HG03060 (cell line): Measurements from ENCODE around the gene TXNDC11.

Experiments
- ATAC-seq: cut with Tn5 transposase; IDR thresholded peaks from one replicate; pipeline ENCODE4 v1.9.1; 2021; ENCODE audit warnings: low read depth, moderate number of reproducible peaks; ENCODE audit not compliant: unreplicated experiment

TXNDC11 gene

DNA sequence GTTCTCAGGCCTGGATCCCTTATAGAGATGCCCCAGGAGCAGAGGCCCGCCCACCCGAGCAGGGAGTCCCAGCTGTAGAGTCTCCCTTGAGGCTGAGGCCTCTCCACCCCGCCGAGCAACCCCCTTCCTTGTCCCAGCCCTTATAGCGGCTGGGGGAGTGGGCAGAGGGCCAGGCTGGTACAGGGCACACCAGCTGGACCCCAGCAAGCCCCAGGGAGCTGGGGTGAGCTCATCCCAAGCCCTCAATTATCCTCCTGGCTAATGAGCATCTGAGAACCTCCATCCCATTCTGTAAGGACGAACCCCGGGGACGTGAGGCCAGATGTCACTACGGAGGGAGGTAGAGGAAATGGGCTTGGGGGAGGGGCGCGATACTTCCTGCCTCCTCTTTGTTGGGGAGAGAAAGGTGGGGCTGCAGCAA lies 77.6 kb downstream of the TXNDC11 start:
- no peak for ATAC-seq

DNA sequence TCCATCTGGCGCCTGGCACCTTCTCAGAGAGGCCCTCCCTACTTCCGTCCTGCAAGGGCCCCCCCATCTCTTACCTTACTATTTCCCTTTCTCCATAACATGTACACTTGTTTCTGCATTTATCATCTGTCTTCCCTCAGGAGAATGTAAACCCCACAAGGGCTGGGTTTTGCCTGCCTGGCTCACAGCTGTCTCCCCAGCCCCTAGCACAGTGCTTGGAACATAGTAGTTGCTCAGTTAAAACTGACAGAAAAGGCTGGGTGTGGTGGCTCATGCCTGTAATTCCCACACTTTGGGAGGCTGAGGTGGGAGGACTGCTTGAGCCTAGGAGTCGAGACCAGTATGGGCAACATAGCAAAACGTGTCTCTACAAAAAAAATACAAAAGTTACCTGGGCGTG lies 80.1 kb downstream of the TXNDC11 start:
- ATAC-seq = no peak

DNA sequence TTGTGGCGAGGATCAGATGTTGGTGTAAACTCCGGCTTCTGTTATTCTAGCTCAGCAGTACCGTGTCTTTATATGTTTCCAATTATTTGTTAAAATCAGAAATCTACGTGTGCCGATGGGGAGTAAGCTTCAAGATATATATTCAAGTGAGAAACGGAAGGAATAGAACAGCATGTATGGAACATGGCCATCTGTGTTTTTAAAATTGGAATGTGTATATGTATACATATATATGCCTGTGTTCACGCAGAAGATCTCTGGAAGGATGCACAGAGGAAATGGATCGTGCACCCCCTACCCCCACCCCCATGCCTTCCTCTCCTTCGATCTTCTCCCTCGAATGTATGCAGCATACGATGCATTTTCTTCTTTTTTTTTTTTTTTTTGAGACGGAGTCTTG lies 82.1 kb downstream of the TXNDC11 start:
- ATAC-seq = no peak

DNA sequence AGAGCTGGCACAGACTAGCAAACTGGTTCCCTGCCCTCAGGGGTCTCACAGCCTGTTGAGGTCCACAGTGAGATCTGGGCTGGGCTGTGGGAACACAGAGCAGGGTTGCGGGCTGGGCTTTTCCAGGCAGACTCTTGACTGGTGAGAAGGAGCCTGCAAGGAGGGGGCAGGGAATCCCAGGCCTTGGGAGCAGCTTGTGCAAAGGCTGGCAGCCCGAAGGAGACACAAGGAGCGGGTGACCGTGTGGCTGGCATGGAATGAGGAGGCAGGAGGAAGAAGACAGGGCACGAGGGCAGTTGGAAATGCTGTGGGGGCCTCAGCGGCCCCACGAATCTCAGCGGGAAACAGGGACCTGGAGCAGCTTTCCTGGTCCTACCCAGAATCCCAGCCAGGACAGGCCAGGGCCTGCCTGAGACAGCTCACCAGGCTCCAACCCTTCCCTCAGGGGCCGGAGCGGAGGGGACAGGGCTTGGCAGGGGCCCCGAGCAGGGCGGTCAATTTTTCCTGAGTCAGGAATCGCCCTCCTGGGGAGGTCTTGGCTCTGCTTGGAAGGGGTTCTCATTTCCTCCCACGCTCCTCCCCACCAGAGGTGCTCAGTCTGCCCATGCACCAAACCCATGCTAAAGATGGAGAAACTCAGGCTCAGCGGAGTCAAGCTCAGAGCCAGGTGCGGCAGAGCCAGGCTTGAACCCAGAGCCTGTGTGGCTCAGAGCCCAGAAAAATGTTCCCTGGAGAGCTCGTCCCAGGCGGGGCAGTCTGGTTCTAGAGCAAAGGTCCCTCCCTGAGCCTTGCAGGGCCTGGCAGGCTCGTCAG lies 83.6 kb downstream of the TXNDC11 start:
- ATAC-seq = no peak

DNA sequence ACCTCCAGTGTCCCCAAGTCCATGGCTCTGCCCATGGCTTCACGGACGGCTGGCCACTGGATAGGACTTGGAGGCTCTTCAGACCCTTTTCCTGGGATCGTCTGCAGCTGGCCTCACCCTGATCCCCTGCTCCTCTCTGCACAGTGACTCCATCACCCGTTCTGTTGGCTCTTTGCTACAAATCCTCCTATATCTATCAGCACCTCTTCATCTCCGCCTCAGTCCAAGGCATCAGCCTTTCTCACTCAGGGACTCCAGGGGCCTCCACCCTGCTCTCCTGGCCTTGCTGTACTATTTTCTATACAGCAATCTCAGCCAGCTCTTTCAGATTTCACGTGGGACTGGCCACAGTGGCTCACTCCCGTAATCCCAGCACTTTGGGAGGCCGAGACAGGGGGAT lies 85.1 kb downstream of the TXNDC11 start:
- no peak for ATAC-seq

DNA sequence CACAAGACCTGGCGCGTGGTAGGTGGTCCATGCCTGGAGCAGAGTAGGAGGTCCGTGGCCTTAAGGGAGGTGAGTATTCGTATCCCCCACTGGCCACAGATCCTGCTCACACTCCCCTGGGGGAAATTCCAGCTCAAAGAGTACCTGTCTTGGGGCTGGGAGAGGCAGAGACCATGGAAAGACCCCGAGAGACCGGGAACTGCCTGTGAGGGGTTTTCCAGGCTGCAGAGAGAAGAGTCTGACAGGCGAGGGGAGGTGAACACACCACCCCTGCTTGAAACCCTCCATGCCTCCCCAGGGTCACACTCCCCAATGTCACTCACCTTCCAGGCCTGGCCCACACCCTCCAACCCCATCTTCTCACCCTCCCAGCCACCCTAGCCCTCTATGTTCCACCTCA lies 87.0 kb downstream of the TXNDC11 start:
- ATAC-seq = no peak

DNA sequence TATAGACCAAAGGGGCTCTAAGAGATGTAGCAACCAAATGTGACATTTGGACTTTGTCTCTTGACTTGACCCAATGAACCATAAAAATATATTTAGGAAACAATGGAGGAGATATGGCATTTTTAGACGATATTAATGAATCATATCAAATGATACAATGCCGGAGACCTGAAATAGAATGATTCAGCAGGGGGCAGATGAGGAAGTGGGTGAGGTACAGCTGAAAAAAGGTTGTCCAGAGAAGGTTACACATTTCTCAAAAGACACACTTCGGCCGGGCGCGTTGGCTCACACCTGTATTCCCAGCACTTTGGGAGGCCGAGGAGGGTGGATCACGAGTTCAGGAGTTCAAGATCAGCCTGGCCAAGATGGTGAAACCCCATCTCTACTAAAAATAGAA lies 90.9 kb downstream of the TXNDC11 start:
- ATAC-seq = no peak

DNA sequence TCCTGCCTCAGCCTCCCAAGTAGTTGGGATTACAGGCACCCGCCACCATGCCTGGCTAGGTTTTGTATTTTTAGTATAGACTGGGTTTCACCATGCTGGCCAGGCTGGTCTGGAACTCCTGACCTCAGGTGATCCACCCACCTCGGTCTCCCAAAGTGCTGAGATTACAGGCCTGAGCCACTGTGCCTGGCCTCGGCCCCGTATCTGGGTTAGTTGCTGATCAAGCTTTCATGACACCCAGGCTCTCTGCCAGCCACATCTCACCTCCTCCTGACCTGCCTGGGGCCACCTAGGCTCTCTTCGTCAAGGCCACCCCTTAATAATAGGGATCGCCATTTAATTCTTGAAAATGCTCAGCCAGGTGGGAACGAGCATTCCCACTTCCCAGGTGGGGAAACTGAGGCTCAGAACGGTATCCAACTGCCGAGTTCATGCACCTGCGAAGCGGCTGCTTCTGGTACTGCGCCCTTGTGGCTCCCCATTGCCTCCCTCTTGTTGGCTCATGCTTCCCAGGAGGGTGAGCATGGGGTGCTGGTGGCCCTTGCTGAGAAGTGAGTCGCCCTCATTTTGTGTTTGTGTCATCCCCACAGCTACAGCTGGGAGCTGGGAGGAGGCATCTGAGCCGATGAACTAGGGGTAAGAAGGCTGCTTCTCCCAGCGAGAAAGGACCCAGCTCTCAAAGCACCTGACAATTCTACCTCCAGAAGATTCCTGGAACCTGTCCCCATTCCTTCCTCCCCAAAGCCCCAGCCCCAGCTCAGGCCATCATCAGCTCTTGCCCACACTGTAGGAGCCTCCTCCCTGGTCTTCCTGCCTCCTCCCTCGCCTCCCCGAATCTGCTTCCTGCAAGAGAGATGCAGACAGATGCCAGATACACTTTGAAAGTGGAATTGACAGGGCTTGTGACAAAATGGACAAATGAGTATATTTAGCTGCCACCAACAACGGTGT lies 91.7 kb downstream of the TXNDC11 start:
- ATAC-seq = no peak

DNA sequence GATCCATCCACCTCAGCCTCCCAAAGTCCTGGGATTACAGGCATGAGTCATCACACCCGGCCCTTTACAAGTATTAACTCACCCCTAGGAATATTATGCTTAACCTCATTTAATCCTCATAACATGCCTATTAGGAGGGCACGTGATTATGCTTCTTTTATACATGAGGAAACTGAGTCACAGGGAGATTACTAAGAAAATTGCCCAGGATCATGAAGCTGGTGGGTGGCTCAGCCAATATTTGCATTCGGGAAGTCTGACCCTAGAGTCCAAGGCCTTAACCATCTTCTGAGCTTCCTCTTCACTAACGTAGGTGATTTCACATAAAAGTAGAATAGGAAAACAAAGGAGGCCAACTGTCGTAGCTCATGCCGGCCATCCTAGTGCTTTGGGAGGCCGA lies 93.4 kb downstream of the TXNDC11 start:
- no peak for ATAC-seq

DNA sequence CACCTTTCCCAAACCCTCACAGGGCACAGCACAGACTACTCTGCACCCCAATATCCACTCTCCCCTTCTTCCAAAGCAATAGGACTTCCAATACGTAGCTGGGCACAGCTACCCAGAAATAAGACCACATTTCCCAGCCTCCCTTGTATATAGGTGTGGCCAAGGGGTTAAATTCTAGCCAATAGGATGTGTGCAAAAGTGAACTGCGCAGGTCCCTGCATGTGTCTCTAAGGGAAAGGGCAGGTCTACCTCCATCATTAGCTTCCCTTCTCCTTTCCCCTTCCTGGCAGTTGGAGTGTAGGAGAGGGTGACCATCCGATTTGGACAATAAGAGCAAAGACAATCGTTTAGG lies 99.9 kb downstream of the TXNDC11 start:
- no peak for ATAC-seq

DNA sequence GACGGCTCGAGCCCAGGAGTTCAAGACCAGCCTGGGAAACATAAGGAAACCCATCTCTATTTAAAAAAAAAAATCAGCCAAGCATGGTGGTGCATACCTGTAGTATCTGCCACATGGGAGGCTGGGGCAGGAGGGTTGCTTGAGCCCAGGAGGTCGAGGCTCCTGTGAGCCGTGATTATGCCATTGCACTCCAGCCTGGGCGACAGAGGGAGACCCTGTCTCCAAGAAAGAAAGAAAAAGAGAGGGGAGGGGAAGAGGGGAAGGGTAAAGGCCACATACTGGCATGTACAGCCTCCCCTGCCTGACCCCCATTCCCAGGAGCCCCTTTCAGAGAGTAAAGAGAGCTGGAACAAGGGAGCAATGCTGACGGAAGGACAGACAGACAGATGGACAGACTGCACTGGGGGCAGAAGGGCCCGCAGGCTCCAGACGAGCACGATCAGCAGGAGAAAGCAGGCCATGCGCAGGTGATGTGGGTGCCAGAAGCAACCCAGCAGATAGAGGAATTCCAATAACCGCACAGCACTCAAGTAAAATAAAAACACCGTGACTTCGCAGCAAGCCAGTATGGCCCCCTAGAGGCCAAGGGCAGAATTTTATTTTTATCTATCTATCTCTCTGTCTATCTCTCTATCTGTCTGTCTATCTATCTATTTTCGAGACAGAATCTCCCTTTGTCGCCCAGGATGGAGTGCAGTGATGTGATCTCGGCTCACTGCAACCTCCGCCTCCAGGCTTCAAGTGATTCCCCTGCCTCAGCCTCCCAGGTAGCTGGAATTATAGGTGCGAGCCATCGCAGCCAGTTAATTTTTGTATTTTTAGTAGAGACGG lies 101.5 kb downstream of the TXNDC11 start:
- no peak for ATAC-seq

DNA sequence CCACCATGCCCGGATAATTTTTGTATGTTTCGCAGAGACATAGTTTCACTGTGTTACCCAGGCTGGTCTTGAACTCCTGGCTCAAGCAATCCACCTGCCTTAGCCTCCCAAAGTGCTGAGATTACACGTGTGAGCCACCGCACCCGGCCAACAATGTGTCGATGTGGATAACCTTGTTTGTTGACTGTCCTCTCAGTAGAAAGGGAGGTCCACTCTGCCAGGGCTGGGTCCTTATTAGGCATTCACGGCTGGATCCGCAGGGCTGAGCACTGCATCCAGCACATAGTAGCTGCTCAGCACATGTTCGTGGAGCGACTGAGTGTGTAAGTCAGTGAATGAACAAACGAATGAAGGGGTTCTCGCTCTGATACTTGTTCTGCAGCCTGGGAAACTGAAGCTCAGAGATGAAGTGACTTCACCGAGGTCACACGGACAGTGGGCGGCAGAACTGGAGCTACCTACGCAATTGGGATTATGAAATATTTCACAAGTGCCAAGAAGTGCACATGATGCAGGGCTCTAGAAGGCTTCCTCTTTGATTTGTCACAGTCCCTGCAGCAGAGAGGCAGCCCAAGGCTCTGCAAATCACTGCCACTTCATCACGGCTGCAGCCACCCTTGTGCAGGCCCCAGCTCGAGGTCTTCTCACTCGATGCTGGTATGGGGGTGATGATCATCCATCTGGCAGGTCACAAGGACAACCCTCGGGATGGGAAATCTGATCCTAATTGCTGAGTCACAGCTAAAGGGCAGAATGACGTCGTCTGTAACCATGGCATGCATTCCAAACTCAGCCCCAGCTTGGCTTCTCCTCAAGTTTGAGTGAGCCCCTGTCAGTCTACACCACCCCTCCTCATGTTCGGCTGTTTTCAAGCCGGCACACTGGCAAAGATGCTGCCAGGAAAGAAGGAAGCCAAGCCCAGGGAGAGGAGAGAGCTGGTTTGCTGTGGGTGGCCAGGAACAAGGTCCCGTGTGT lies 102.4 kb downstream of the TXNDC11 start:
- no peak for ATAC-seq

DNA sequence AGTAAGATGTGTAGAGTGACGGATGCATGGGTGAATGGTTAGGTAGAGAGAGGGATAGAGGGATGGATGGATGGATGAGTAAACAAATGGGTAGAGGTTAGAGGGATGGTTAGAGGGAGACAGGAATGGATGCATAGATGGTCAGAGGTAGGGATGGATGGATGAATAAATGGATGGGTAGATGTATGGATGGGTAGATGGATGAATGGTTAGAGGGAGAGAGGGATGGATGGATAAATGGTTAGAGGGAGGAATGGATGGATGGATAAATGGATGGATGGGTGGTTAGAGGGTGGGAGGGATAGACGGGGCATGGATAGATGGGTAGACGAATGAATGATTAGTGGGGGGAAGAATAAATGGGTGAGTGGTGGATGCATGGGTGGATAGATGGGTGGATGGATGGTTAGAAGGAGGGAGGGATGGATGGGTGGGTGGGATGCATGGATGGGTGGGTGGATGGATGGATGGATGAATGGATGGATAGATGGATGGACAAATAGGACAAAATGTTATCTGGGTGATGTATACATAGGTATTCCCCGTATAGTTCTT lies 103.6 kb downstream of the TXNDC11 start:
- no peak for ATAC-seq

DNA sequence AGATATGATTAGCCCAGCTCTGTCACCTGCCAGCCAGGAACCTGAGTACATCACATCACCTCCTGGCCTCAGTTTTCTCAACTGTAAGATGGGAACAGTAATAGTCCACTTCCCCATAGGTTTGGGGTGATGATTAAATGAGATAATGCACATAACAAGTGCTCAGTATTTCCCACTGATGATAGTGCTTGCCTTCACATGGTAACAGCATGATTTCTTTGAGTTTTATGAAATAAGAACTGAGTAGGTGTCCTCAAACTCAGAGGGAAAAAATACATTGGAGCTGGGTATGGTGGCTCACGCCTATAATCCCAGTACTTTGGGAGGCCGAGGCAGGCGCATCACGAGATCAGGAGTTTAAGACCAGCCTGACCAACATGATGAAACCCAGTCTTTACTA lies 104.5 kb downstream of the TXNDC11 start:
- ATAC-seq = no peak

DNA sequence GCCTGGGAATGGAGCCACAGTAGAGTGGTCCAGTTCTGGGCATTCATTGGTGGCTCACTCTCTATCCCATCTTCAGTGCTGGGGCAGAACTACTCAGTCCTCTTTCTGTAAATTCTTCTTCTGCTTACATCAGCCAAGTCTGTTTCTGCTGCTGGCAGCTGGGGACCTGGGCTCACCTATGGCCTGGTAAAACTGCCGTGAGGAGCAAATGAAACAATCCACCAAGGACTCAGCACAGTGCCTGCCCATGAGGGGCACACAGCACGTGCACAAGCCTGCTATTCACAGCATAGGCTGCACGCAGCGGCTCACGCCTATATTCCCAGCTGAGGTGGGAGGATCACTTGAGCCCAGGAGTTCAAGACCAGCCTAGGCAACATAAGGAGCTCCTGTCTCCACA lies 105.3 kb downstream of the TXNDC11 start:
- no peak for ATAC-seq

DNA sequence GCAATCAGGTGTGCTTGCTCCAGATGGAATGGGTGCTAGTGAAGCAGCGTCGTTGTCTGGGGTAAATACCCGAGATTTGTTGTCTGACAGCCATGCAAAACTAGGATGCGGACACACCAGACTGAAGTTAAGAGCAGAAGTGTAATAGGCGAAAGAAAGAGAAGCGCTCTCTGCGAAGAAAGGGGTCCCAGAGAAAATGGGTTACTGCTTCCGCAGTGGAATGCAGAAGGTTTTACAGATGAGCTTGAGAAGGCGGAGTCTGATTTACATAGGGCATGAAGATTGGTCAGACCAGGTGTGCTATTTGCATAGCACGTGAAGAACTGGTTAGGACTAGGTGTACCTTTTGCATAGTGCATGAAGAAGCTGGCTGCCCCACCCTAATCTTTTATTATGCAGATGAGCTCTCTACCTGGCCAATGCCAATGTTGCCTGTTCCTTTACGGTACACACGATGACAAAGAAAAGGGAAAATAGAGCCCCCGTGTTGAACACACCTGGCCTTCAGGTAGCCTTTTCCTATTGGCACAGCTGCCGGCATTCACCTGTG lies 106.4 kb downstream of the TXNDC11 start:
- ATAC-seq = no peak

DNA sequence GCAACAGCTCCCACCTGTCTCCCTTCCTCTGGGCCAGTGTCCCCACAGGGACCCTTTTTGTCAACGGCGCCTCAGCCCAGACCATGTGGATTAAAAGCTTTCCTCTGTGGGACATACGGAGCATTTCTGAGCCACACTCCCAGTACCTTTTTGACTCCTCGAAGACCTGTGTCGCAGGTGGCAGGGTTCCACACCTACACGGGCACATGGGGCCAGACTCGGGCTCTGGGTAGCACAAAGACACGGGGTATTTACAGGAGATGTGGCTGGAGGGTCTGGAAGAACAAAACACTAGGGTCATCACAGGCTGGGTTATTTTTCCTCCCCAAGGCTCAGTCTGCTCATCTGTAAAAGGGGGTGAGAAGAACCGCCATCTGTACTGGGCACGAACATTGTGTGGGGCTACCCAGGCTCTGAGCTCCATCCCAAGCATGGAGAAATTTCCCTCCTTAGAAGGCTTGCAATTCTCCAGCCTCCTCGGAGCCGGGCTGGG lies 106.9 kb downstream of the TXNDC11 start:
- no peak for ATAC-seq

DNA sequence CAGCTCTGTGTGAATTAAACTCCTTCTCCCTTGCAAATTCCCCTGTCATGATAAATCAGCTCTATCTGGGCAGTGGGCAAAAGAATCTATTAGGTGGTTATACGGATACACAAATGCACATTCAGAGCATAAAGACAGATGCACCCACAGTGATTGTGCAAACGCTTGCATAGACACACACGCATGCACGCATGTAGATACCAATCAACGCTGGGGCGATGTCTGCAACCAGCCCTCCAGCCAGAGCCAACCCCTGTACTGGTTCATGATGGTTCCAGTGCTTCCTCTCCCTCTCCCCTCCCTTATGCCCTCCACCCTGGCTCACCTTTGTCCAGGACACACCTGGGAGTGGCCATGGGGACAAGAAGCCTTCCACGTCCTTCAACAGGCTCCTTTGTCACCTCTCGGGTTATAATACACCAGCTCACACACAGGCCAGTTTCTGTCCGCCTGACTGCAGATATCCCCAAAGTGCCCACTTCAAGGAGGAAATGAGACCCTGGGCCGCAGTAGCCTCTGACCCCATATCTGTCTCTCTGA lies 107.5 kb downstream of the TXNDC11 start:
- no peak for ATAC-seq

DNA sequence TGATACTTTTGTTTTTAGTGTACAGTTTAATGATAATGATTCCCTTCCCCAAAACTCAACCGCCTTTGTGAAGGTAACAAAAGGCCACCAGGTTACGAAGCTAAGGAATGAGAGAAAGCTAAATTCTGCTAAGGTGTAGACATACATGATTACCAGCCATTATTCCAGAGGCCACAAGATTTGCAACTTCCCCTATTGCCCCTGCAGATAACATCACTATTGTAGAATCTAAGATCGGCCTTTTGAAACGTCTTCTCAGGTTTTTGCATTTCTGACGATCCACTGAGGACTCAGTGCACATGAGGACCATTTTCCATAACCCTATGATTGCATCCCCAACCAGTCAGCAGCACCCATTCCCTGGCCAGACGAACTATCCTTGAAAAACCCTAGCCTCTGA lies 108.3 kb downstream of the TXNDC11 start:
- no peak for ATAC-seq
